IMR-90 (cell line): ENCODE data around the gene RBKS. TPM values are rescaled to one million over a fixed set of nuclear protein-coding genes. Genes with fewer than 3 reads are reported as not detected.
"Not testable (repeated sequence)": the region's sequence is repeated elsewhere in the genome, so short reads cannot be mapped to it uniquely, and the experiment has no call there.

Experiments used
- ATAC-seq: fragments of 200-7000 bp; cut with Tn5 transposase; 2 replicates; pipeline ENCODE4 v1.9.1; 2020; ENCODE audit warnings: low read depth, mild to moderate bottlenecking, moderate library complexity
- BruUV-seq: library from RNA; stranded (reverse); fragments of 400-500 nt; replicated peaks from 2 replicates; lab custom pipeline; 2021; lab: Mats Ljungman, UMichigan
- CTCF ChIA-PET: fragments of 300-600 bp; formaldehyde crosslinking; extraction: SDS; loops from one replicate; lab custom pipeline; 2021; ENCODE audit warnings: antibody characterized with exemption; lab: Yijun Ruan, JAX
- POLR2A ChIA-PET: fragments of 300-600 bp; sonication (Branson Sonifier 250); formaldehyde crosslinking; loops from one replicate; lab custom pipeline; 2022; ENCODE audit warnings: antibody characterized with exemption; ENCODE audit not compliant: unreplicated experiment; lab: Charles Lee
- DNase-seq: peaks from one replicate; pipeline ENCODE4 v3.0.0; 2013
- H2AFZ ChIP-seq: replicated peaks from 2 replicates; pipeline ENCODE3; 2013; ENCODE audit warnings: low read length, mild to moderate bottlenecking; ENCODE audit not compliant: poor library complexity
- H2AK5ac ChIP-seq: 2 replicates; pipeline ENCODE4 v1.6.1; 2013; ENCODE audit warnings: low read depth, low read length, inconsistent platforms
- H2AK9ac ChIP-seq: replicated peaks from 2 replicates; pipeline ENCODE3; 2013; ENCODE audit warnings: mild to moderate bottlenecking, low read depth, low read length, moderate library complexity; ENCODE audit not compliant: poor library complexity
- H2BK120ac ChIP-seq: 2 replicates; pipeline ENCODE4 v1.6.1; 2013; ENCODE audit warnings: low read depth, low read length, inconsistent platforms
- H2BK15ac ChIP-seq: 3 replicates; pipeline ENCODE4 v1.6.1; 2013; ENCODE audit warnings: low read depth, low read length, inconsistent platforms
- H2BK20ac ChIP-seq: 2 replicates; pipeline ENCODE4 v1.6.1; 2013; ENCODE audit warnings: low read depth, mild to moderate bottlenecking, inconsistent platforms, low read length, moderate library complexity
- H2BK5ac ChIP-seq: 2 replicates; pipeline ENCODE4 v1.6.1; 2013; ENCODE audit warnings: mild to moderate bottlenecking, low read depth, low read length, inconsistent platforms; ENCODE audit not compliant: poor library complexity, severe bottlenecking
- H3K14ac ChIP-seq: replicated peaks from 2 replicates; pipeline ENCODE4 v1.6.1; 2013; ENCODE audit warnings: low read depth, low read length, inconsistent platforms
- H3K18ac ChIP-seq: 2 replicates; pipeline ENCODE4 v1.6.1; 2013; ENCODE audit warnings: low read depth, low read length, control low read depth
- H3K23ac ChIP-seq: 2 replicates; pipeline ENCODE4 v1.6.1; 2013; ENCODE audit warnings: low read depth, low read length, inconsistent platforms
- H3K27ac ChIP-seq: 2 replicates; pipeline ENCODE4 v1.5.1; 2013; ENCODE audit warnings: mild to moderate bottlenecking, control low read depth, low read length; ENCODE audit not compliant: insufficient read depth
- H3K27me3 ChIP-seq: 2 replicates; pipeline ENCODE4 v1.6.1; 2013; ENCODE audit warnings: low read length; ENCODE audit not compliant: control insufficient read depth, insufficient read depth
- H3K36me3 ChIP-seq: 2 replicates; pipeline ENCODE4 v1.6.1; 2013; ENCODE audit warnings: low read length, mixed read lengths; ENCODE audit not compliant: control insufficient read depth, insufficient read depth
- H3K4ac ChIP-seq: 2 replicates; pipeline ENCODE4 v1.6.1; 2013; ENCODE audit warnings: low read depth, low read length, inconsistent platforms
- H3K4me1 ChIP-seq: 2 replicates; pipeline ENCODE4 v1.6.1; 2013; ENCODE audit warnings: low read length, mixed read lengths; ENCODE audit not compliant: control insufficient read depth, insufficient read depth
- H3K4me2 ChIP-seq: 2 replicates; pipeline ENCODE4 v1.6.1; 2013; ENCODE audit warnings: low read depth, mild to moderate bottlenecking, control low read depth, low read length, moderate library complexity
- H3K4me3 ChIP-seq: 2 replicates; pipeline ENCODE4 v1.5.1; 2013; ENCODE audit warnings: low read depth, mild to moderate bottlenecking, control low read depth, low read length, moderate library complexity; ENCODE audit not compliant: insufficient read depth
- H3K56ac ChIP-seq: 2 replicates; pipeline ENCODE4 v1.6.1; 2013; ENCODE audit warnings: low read length, inconsistent platforms; ENCODE audit not compliant: insufficient read depth; ENCODE audit errors: extremely low read depth
- H3K79me1 ChIP-seq, 2 experiments: 2 replicates each; pipeline ENCODE4 v1.6.1; 2013; ENCODE audit warnings: low read length in 2 of 2, inconsistent platforms in 1 of 2, low read depth in 1 of 2
- H3K9ac ChIP-seq: 2 replicates; pipeline ENCODE4 v1.6.1; 2013; ENCODE audit warnings: low read depth, low read length, control low read depth
- H3K9me1 ChIP-seq: 2 replicates; pipeline ENCODE4 v1.6.1; 2013; ENCODE audit warnings: low read length, inconsistent platforms; ENCODE audit not compliant: insufficient read depth
- H3K9me3 ChIP-seq: 2 replicates; pipeline ENCODE4 v1.6.1; 2013; ENCODE audit warnings: low read length; ENCODE audit not compliant: control insufficient read depth, insufficient read depth
- H4K20me1 ChIP-seq: 2 replicates; pipeline ENCODE4 v1.6.1; 2013; ENCODE audit warnings: low read length, inconsistent platforms; ENCODE audit not compliant: insufficient read depth
- H4K5ac ChIP-seq: 2 replicates; pipeline ENCODE4 v1.6.1; 2013; ENCODE audit warnings: mild to moderate bottlenecking, low read depth, low read length, control low read depth
- H4K8ac ChIP-seq, 2 experiments: 2 replicates each; pipeline ENCODE4 v1.6.1; 2013; ENCODE audit warnings: low read depth in 2 of 2, low read length in 2 of 2, control low read depth in 1 of 2, inconsistent platforms in 1 of 2
- H4K91ac ChIP-seq: 2 replicates; pipeline ENCODE4 v1.6.1; 2013; ENCODE audit warnings: low read depth, low read length, inconsistent platforms; ENCODE audit not compliant: insufficient read depth
- dilution Hi-C: fragments of 300-500 bp; cut with HindIII; formaldehyde crosslinking; loops from one replicate; pipeline ENCODE4 v1.14.3; 2018; ENCODE audit warnings: low sequenced_read_pairs; ENCODE audit not compliant: unreplicated experiment
- in situ Hi-C: fragments of 300-500 bp; cut with MboI; formaldehyde crosslinking; loops from 3 replicates; pipeline ENCODE4 v1.14.3; 2019; ENCODE audit warnings: low sequenced_read_pairs, inconsistent platforms, mixed read lengths
- intact Hi-C: fragments of 100-400 bp; cut with micrococcal nuclease; formaldehyde crosslinking; loops from 2 replicates; pipeline ENCODE4 v1.10.0; 2022
- polyA plus RNA-seq, 3 experiments: library from polyadenylated mRNA; depleted of rRNA; stranded (reverse); fragments of >200 nt; gene quantifications; 2 replicates each; pipeline ENCODE4 v1.2.3, GENCODE V29; 2012; ENCODE audit warnings: low replicate concordance in 1 of 3
- total RNA-seq: library from RNA; depleted of rRNA; stranded (reverse); fragments of >200 nt; gene quantifications from 2 replicates; pipeline ENCODE4 v1.2.3, GENCODE V29; 2012

The RBKS gene
- total and polyA plus RNA-seq, 2 of the 4 experiments (the other 2 are of a cell fraction), result 1.1 to 1.4 TPM

- H3K4ac ChIP-seq, H2AK5ac ChIP-seq, H3K9me1 ChIP-seq, H4K5ac ChIP-seq, H3K56ac ChIP-seq, H3K4me2 ChIP-seq, H3K4me3 ChIP-seq, H2AFZ ChIP-seq, DNase-seq, H3K18ac ChIP-seq, H4K91ac ChIP-seq, H2BK20ac ChIP-seq, H3K23ac ChIP-seq, in situ Hi-C loops, H2AK9ac ChIP-seq, H4K20me1 ChIP-seq, BruUV-seq, POLR2A ChIA-PET, H4K8ac ChIP-seq, ATAC-seq, H3K14ac ChIP-seq, dilution Hi-C loops, H2BK15ac ChIP-seq, H3K36me3 ChIP-seq, H3K27me3 ChIP-seq, intact Hi-C loops, H2BK120ac ChIP-seq, H3K79me1 ChIP-seq, H3K4me1 ChIP-seq, H3K9ac ChIP-seq, H3K27ac ChIP-seq, H2BK5ac ChIP-seq: not testable (repeated sequence)
- H3K9me3 ChIP-seq, result peaks cover 12% of the 10 kb centered on the region
- CTCF ChIA-PET, result interaction anchor here (1.3 kb wide), 1 partner anchor 9 kb away, joined by 3 read pairs; no protein-coding TSS in a partner anchor
These were observed 144.7 kb downstream of the RBKS start for GRCh38 chr2:27745494-27745893.
